ENCODE results near the gene AMN1.
A peak's percentile ranks its signal among the peaks of the same experiment; 100 is the strongest.
"Not testable (repeated sequence)": the region's sequence is repeated elsewhere in the genome, so short reads cannot be mapped to it uniquely, and the experiment has no call there.

The AMN1 gene

GRCh38 chr12:31733549-31734432 is 5.0 kb upstream of the AMN1 start:
- DNase-seq (ENCODE audit: low spot score) = peak; percentile 59

- DNase-seq (ENCODE audit: low spot score) = peak; percentile 94
Measured at GRCh38 chr12:31732926-31733548, 4.2 kb upstream of the AMN1 start.

GRCh38 chr12:31731203-31731602 is 2.4 kb upstream of the AMN1 start:
- DNase-seq (ENCODE audit: low spot score) = not testable (repeated sequence)

- DNase-seq (ENCODE audit: low spot score) = no peak
Measured at GRCh38 chr12:31729705-31730104, 884 bp upstream of the AMN1 start.

- no peak for DNase-seq (ENCODE audit: low spot score)
Measured at GRCh38 chr12:31728289-31728916, 418 bp downstream of the AMN1 start.

GRCh38 chr12:31727192-31727591 is 1.6 kb downstream of the AMN1 start:
- DNase-seq (ENCODE audit: low spot score) = no peak

- DNase-seq (ENCODE audit: low spot score) = no peak
Measured at GRCh38 chr12:31726575-31726974, 2.2 kb downstream of the AMN1 start.

GRCh38 chr12:31724557-31724956 is 4.3 kb downstream of the AMN1 start:
- DNase-seq (ENCODE audit: low spot score) = no peak

- no peak for DNase-seq (ENCODE audit: low spot score)
Measured at GRCh38 chr12:31722580-31722979, 6.2 kb downstream of the AMN1 start.

- DNase-seq (ENCODE audit: low spot score) = not testable (repeated sequence)
Measured at GRCh38 chr12:31718542-31719198, 10.2 kb downstream of the AMN1 start.

GRCh38 chr12:31716998-31717397 is 11.8 kb downstream of the AMN1 start:
- DNase-seq (ENCODE audit: low spot score) = not testable (repeated sequence)

- DNase-seq (ENCODE audit: low spot score) = no peak
Measured at GRCh38 chr12:31715283-31715825, 13.5 kb downstream of the AMN1 start.

GRCh38 chr12:31714406-31715271 is 14.2 kb downstream of the AMN1 start:
- DNase-seq (ENCODE audit: low spot score) = no peak

GRCh38 chr12:31712877-31713276 is 15.9 kb downstream of the AMN1 start:
- DNase-seq (ENCODE audit: low spot score) = no peak

GRCh38 chr12:31710021-31710818 is 18.6 kb downstream of the AMN1 start:
- no peak for DNase-seq (ENCODE audit: low spot score)

- DNase-seq (ENCODE audit: low spot score) = not testable (repeated sequence)
Measured at GRCh38 chr12:31708118-31708517, 20.7 kb downstream of the AMN1 start.

GRCh38 chr12:31705621-31706020 is 23.2 kb downstream of the AMN1 start:
- DNase-seq (ENCODE audit: low spot score) = no peak

- peak; percentile 12 for DNase-seq (ENCODE audit: low spot score)
Measured at GRCh38 chr12:31702047-31702446, 26.8 kb downstream of the AMN1 start.

GRCh38 chr12:31689921-31690320 is 38.9 kb downstream of the AMN1 start:
- not testable (repeated sequence) for DNase-seq (ENCODE audit: low spot score)

GRCh38 chr12:31687101-31687527 is 41.7 kb downstream of the AMN1 start:
- no peak for DNase-seq (ENCODE audit: low spot score)

Data from SW480 (cell line).